ENCODE data around the gene TEX51.

TEX51 gene

DNA sequence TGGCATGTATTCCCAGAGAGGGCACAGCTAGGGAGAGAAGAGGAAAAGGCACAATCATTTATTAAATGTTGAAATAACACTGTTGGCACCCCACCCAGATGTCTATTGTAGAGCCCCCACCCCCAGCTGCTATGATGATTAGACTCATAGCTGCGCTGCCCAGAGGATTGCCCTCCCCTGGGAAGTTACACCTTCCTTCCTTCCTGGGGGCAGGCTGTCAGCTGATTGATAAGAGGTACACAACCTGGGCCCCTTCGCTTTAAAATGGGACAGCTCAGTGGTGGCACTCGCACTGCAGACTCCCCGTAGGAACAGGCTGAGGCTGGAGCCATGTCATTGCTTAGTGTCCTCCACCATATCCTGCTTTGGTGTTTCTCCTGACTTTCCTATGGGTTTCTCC lies 18.1 kb downstream of the TEX51 start:
- no peak for DNase-seq

DNA sequence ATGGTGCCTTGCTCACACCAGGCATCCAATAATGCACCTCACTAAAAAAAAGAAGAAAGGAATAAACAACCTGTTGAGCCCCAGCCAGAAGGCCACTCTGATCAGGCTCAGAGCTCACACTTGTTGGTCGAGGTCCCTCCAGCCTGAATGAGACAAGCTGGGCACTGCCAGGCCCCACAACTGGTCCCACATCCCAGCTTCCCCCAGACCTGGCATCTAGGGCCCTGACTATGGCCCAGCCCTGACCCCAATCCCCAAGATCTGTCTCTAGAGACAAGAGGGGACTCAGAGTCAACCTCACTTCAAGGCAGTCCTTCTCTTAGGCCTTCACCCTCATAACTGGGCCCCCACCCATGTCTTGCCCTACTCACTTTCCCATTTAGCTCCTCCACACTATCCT lies 22.4 kb downstream of the TEX51 start:
- no peak for DNase-seq

DNA sequence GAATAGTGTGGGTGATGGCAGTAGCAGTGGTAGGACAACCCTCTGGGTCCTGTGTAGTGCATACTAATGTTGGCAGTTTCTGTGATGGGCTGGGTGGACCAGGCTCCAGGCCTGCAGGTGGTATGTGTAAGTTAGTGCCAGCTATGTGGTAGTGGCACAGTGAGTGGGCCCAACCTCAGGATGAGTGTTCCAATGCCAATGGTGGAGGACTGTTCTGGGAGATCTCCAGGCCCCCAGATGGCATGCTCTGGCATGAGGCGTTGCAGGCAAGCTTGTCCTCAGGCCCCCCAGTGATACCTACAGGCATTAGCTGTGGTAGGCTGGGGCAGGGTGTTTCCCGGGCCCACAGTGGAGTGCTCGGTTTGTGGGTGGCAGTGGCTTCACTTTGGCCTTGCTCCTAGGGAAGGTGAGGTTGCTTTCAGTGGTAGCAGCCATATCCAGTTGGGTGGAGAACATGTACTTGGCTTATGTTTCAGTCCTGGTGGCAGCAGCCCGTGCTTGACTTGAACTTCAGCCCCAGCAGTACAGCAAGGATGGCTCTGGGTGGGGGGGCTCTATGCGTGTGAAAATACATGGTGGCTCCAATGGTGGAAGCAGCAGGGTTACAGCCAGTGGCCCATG lies 32.4 kb downstream of the TEX51 start:
- DNase-seq = no peak

DNA sequence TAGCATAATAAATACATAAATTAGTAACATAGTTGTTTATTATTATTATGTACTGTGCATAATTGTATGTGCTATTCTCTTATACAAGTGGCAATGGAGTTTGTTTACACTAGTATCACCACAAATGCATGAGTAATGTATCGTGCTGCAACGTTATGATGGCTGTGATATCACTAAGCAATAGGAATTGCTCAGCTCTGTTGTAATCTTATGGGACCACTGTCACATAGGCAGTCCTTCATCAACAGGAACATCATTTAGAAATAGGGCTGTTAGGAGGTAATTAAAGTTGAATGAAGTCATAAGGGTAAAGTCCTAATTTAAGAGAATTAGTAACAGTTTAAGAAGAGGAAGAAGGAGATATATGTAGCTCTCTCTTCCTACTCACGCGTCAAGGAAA lies 33.8 kb downstream of the TEX51 start:
- DNase-seq = no peak

DNA sequence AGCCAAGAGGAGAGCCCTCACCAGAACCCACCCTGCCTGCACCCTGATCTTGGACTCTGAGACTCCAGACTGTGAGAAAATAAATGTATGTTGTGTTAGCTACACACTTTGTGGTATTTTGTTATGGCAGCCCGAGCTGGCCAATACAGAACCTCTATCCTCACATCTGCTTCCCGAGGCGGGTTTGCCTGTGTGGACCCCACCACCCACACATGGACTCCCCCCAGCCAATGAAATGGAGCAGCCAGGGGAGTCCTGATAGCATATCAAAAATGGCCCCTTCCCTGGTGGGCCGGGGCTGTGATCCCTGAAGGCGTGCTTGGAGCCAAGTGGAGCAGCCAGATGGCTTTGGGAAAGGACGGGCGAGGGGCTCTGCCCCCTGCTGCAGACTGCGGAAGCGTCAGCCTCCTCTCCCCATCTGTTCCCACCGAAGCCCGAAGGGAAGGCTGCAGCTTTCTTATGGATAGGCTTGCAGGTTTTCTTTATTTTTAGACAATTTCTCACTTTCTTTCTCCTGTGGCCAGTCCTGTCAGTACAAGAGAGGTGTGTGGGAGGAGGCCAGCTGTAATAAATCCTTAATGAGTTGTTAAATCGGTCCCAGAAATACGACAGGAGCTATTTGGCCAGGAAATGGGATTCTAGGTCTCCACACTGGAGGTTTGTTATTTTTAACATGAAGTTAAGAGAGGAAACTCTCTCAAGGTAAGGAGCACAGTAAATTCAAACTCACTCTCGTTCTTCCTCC lies 34.4 kb downstream of the TEX51 start:
- DNase-seq = no peak

DNA sequence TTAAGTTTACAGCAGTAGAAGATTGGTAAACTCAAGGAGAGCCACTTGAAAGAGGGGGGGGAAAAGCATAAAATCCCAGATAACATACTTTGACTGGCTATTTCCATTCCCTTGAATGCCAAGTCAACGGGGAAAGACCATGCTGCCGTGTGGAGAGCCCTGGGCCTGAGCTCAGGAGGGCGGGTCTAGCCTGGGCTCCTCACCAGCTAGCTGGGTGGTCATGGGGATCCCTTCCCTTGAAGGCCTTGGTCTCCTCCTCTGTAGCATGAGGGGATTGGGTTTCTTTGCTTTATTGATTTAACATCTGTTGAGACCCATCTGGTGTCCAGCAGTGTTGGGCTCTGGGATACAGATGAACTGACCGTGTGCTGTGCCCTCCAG lies 35.0 kb downstream of the TEX51 start:
- no peak for DNase-seq

DNA sequence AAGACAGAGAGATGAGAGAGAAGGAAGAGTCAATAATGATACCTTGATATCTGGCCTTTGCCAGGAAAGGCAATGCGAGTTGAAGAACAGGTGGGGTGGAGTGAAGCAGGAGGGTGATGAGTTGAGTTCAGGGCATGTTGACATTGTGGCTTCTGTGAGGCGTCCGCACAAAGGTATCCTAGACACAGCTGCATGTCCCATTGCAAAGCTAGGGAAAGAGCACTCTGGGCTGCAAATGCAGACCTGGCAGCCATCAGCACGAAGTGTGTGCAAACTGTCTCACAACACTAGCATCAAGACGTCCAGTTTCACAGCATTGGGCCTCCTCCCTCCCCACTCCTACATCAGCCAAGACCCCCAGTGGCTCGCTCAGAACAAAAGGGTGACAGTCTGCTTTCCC lies 36.1 kb downstream of the TEX51 start:
- DNase-seq = no peak

DNA sequence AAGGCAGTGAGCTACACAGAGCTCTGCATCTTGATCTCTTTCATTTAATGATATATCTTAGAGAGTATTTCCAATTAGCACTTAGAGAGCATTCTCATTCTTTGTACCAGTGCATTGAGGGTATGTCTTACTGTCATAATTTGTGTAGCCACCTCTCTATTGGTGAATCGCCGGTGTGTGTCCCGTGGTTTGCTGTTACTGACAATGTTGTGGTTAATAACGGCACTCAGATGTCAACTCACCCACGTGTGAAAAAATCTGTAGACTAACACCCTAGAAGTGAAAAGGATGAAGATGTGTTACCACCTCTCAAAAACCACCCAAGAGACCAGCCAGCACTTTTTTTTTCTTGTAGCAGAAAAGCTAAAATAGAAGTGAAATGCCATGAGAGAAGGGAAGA lies 37.1 kb downstream of the TEX51 start:
- no peak for DNase-seq

DNA sequence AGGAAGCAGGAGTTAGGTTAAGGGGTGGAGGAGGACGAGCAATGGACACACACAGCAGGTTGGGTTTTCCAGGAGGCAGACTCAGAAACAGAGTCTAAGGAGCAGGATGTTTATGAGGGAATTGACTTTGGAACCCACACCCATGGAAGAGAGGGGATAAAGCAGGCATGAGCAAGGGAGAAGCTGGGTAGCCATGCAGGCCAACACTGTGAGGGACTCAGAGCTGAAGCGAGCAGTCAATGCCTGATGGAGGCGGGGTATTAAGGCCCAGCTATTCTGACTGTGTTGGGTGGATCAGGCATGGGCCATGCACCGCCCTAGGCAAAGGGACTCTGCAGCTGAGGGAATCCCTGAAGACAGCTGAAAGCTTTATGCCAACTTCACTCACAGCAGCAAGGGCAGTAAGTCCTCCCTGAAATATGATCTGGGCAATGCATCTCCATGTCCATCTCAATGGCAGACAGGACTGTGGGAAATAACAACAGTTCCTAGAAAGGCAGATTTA lies 37.6 kb downstream of the TEX51 start:
- DNase-seq = no peak

DNA sequence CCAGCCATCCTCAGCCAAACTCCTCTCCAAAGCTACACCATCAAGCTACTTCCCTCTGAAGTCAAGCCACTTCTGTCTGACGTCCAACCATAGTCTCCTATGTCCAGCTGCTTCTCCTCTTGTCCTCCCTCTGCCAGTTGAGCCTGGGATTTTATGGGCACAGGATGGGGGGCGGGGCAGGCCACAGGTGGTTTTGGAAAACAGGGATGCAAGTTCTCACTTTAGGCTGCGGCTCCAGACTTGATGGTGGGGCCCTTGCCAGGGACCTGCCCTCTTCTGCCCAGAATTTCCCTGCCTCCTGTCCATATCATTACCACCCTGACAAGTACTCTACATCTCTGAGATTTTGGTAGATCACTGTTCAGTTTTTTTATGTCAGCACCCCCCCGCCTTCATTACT lies 41.6 kb downstream of the TEX51 start:
- DNase-seq = no peak

DNA sequence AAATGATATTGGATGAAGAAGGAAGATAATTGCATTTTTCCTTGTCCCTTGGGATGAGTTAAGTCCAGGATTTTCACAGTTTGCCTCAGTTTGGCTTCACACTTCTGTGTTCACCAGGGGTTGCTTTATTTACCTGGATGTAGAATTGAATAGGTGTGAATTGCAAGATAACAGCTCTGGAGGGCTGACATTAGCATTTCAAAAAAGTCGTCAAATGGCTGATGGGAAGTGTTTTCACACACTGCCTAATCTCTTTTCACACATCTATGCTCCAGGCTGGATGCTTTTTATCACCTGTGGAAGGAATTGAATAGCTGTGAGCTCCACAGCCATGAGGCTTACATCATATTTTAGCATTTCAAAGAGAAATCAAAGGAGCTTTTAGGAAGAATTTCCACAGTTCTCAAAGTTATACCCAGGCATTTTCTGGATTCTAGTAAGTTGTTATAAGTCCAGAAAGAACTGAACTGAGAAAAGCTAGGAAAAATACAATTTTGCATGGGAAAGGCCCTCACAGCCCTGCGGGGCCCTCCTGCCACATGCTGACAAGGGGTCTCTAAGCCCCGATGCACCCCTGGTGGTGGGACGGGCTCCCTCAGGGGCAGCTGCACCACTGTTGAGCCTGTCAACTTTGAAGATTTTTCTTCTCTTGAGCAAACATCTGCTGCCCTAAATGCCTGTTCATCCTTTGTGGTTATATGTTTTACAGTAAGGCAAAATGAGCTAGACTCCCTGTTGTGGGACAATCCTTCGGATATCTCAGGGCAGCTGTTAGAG lies 43.9 kb downstream of the TEX51 start:
- no peak for DNase-seq

DNA sequence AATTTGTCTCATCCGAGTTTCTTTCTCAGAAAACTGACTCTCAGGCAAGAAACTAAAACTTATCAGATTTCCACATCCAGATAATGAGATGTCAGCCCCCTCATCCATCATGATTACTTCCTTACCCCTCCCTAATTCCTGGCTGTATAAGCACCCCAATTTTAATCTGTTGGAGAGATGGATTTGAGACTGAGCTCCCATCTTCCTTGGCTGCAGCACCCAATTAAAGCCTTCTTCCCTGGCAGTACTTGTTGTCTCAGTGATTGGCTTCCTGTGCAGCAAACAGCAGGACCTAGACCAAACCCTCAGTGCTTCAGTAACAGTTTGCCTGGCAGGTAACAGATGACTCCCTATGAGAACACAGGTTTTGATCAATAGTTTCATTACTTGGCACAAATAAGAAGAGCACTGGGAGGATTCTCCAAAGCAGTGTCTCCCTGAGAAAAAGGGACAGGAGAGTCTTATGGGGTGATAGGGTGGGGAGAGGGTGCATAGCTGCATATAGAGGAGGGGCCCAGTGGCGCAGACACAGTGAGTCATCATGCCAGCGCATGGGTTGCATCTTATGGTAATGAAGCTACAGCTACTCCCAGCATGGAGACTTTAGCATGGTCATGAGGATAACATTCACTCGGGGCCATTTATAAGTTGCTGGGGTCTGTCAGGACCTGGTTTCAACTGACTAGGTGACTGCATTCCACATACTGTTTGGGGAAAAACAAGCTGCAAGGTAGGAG lies 45.1 kb downstream of the TEX51 start:
- no peak for DNase-seq

DNA sequence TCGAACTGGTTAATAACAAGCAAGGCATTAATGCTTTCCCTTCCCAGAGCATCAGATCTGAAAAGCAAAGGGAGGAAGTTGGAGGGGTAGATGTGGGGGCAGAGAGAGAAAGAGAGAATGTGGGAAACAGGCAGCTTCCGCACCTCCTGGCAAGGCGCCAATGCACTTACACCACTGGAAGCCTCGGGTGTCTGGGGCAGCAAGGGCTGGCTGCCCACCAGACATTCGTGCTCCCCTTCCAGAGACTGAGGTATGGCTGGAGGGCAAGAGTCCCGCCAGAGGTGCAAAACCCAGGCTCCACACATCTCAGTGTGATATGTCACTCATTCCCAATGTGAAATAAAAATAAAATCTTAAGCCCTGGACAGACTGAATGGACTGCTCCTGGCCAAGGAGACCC lies 46.4 kb downstream of the TEX51 start:
- DNase-seq = no peak

DNA sequence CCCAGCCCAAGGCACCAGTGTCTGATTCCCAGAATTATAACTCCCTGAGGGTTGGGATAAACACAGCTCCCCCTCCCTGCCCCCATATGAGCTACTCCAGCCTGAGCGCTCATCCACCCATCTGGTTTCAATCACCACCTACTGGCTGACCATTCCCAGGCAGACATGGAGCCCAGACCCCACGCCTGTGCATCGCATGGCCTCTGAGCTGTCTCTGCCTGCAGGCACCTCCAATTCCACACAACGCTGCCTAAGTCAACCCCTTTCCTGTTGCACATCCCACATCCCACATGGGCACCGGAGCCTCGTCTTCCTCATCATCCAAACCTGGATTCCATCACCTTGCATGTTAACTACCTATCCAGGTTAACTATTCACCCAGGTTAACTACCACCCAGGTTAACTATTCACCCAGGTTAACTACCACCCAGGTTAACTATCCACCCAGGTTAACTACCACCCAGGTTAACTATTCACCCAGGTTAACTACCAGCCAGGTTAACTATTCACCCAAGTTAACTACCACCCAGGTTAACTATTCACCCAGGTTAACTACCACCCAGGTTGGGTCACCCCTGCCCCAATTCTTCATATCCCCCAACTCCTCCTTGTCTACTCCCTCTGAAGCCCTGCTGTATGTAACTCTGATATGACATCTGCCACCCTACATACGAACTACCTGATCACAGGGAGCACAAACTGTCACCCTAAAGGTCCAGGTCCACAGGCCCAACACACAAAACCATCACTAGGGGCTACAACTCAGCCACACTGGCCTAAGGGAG lies 47.8 kb downstream of the TEX51 start:
- no peak for DNase-seq

DNA sequence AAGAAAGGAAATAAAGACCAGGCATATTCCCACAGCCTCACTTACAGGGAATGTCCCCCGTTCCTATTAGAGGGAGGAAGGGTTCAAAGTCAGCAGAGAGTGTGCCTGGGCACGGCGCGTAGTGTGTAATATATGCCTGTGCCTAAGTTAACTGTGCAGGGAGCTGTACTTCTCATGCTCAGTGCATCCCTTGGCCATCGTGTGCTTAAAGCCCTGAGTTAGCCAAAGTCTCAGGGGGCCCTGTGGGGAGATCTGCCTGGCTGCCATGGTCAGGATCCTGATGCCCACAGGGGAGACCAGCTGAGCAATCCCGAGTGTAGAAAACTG lies 48.4 kb downstream of the TEX51 start:
- DNase-seq = no peak

DNA sequence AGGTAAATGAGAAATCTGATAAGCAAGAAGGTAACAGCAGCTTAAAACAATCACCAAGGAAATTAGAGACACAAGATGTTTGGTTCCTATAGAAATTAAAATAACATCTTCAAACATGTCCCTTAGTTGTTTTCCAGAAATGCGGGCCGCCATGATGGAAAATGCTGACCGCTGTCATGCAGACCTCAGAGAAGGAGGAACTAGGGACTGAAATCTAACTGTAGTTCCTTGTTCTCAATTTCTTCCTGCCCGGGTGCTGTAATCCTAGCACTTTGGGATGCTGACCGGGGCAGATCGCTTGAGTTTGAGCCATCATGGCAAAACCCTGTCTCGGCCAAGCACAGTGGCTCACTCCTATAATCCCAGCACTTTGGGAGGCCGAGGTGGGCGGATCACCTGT lies 51.1 kb downstream of the TEX51 start:
- no peak for DNase-seq

DNA sequence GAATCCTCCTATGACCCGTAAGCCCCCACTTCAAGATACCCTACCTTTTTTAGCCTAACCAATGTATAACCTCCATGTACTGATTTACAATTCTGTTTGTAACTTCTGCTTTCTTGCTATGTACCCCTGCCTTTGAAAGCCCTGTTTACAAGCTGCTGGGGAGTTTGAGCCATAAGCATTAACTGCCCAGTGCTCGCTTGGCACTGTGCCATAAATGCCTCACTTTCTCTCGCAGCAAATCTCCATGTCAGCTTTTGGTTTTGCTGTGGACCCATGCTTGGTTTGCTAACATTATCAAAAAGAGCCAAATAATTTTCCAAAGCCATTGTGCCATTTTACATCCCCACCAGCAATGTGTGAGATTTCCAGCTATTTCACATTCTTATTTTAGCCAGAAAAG lies 51.8 kb downstream of the TEX51 start:
- DNase-seq = no peak
